GM03348 (cell line): ENCODE data around the gene NLRX1.
"Not testable (repeated sequence)": the region's sequence is repeated elsewhere in the genome, so short reads cannot be mapped to it uniquely, and the experiment has no call there.

ENCODE experiments used
- DNase-seq: peaks from one replicate; pipeline ENCODE4 v3.0.0; 2012; ENCODE audit warnings: low spot score

The NLRX1 gene

GRCh38 chr11:119210050-119210449 lies 41.5 kb downstream of the NLRX1 start:
- DNase-seq, result no peak

GRCh38 chr11:119218141-119218878 lies 49.8 kb downstream of the NLRX1 start:
- DNase-seq, result peak; percentile 76

GRCh38 chr11:119222308-119222707 lies 53.8 kb downstream of the NLRX1 start:
- DNase-seq, result peak; percentile 72

- no peak for DNase-seq
These were observed 54.4 kb downstream of the NLRX1 start for GRCh38 chr11:119222891-119223290.

GRCh38 chr11:119223856-119224255 lies 55.3 kb downstream of the NLRX1 start:
- DNase-seq, result peak; percentile 24

- not testable (repeated sequence) for DNase-seq
These were observed 60.2 kb downstream of the NLRX1 start for GRCh38 chr11:119228535-119229287.

- DNase-seq, result no peak
These were observed 60.8 kb downstream of the NLRX1 start for GRCh38 chr11:119229288-119229672.

- no peak for DNase-seq
These were observed 61.2 kb downstream of the NLRX1 start for GRCh38 chr11:119229741-119230140.
